ENCODE measurements around the gene C1QTNF8. TPM values are rescaled to one million over a fixed set of nuclear protein-coding genes. Genes with fewer than 3 reads are reported as not detected.
A peak's percentile ranks its signal among the peaks of the same experiment; 100 is the strongest.

The C1QTNF8 gene
- total RNA-seq, 1 donor from 2014 or later = not detected

DNA sequence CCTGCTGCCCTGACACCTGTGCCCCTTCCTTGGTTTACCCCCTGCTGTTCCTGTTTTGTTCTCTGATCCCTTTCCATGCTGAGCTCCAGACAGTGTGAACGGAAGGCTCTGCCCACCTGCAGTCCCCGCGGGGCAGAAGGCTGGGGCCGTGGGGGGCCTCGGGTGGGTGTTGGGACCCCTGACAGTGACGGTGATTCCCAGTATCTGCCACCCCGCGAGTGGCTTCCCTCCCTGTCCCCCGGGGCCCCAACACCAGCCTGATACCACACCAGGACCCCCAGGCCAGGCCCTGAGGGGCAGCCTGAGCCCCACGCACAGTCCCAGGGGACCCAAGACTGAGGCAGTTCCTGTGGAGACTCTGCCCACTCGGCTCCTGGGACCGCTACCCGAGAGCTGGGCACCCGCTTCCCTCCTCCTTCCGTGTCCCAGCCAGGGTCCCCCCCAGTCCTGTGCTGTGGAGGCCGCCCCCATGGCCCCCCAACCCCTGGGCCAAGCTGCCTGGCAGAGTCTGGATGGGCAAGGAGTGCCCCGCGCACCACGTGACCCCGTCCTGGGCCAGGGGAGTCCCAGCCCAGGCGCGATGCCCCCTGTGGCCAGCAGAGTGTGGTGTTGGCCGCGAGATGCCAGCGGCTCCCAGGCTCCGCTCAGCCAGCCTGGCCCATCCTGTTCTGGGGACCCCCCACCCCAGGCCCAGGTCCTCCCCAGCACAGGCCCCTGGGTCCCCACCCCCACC lies 10.0 kb upstream of the C1QTNF8 start:
- Mint-ChIP-seq H3K27ac (no peak overlapping the region), H3K36me3 (ENCODE audit: low read depth) (no peaks in the 10 kb centered on the region), H3K9me3 (no peaks in the 10 kb centered on the region), H3K4me1 (no peaks in the 10 kb centered on the region), H3K27me3 (peaks cover 15% of the 10 kb centered on the region), H3K4me3 (no peak overlapping the region)
- no peak for DNase-seq
- intact Hi-C loops (cut with micrococcal nuclease) = no loop called here
- ChIA-PET POLR2A (no interaction called here), CTCF (no interaction called here)
- peak; percentile 56 for ATAC-seq (ENCODE audit: low read depth)
- TF ChIP-seq, protein P1, sequence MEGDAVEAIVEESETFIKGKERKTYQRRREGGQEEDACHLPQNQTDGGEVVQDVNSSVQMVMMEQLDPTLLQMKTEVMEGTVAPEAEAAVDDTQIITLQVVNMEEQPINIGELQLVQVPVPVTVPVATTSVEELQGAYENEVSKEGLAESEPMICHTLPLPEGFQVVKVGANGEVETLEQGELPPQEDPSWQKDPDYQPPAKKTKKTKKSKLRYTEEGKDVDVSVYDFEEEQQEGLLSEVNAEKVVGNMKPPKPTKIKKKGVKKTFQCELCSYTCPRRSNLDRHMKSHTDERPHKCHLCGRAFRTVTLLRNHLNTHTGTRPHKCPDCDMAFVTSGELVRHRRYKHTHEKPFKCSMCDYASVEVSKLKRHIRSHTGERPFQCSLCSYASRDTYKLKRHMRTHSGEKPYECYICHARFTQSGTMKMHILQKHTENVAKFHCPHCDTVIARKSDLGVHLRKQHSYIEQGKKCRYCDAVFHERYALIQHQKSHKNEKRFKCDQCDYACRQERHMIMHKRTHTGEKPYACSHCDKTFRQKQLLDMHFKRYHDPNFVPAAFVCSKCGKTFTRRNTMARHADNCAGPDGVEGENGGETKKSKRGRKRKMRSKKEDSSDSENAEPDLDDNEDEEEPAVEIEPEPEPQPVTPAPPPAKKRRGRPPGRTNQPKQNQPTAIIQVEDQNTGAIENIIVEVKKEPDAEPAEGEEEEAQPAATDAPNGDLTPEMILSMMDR (IDR thresholded peaks at IDR 0.05) = no peak

DNA sequence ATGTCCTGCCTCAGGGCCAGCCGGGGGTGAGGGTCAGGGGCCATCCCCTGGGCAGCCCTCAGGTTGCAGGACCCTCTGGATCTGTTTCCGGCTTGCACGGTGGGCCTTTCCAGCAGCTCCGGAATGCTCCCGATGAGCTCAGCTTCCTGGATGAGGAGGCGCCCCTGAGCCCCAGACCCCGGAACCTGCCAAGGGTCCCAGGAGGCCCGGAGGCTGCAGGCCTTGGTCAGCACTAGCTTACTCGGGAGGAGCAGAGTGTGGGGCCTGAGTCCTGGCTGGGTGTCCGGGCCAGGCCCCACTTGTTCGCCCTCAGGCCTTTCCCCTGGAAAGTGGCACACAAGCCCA lies 7.6 kb upstream of the C1QTNF8 start:
- Mint-ChIP-seq H3K9me3 (no peaks in the 10 kb centered on the region), H3K36me3 (ENCODE audit: low read depth) (no peaks in the 10 kb centered on the region), H3K4me1 (no peaks in the 10 kb centered on the region), H3K4me3 (no peak overlapping the region), H3K27ac (no peak overlapping the region), H3K27me3 (peaks cover 11% of the 10 kb centered on the region)
- ATAC-seq (ENCODE audit: low read depth) (no peak), DNase-seq (no peak)
- POLR2A ChIA-PET = interaction anchor here (0.6 kb wide), 1 partner anchor 295 kb away, joined by 3 read pairs; no protein-coding TSS in a partner anchor
- intact Hi-C loops (cut with micrococcal nuclease) = loop anchor here (1.0 kb wide), 1 partner anchor 392 kb away; no protein-coding TSS in a partner anchor
- TF ChIP-seq, protein P1 (IDR thresholded peaks at IDR 0.05) = no peak
- CTCF ChIA-PET = interaction anchor here (1.0 kb wide), 1 partner anchor 197 kb away, joined by 4 read pairs; no protein-coding TSS in a partner anchor

DNA sequence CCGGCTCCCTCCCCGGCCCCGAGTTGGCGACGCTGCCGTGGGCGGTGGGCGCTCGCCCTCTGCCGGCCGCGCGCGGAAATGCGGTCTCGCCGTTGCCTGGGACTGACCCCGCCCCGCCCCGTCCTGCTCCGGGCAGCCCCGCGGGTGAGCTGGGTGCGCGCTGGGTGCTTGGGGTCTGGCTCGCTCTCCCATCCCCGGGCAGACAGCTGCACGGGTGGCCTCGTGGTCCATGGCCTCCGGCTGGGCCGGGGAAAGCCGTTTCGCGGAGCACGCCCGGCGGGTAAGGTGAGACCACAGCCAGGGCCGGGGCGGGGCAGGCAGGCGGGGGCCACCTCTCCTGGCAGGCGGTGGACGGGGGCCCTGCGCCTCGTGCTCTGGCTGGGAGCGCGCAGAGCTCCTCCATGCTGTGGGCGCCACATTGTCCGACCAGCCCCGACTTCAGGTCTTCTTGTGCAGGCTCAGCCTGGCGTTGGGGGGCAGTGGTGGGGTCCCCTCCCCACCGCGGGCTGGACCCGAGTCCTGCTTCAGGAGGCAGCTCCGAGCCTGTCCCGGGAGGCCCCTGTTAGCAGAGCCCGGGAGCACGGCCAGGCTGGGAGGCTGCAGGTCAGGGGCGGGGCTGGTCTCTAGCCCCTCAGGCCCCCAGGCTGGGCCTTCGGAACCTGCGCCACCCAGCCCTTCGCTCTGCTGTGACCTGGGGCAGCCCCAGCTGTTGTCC lies 7.0 kb upstream of the C1QTNF8 start:
- Mint-ChIP-seq H3K9me3 (no peaks in the 10 kb centered on the region), H3K36me3 (ENCODE audit: low read depth) (no peaks in the 10 kb centered on the region), H3K27ac (no peak overlapping the region), H3K4me1 (no peaks in the 10 kb centered on the region), H3K4me3 (no peak overlapping the region), H3K27me3 (peaks cover 9% of the 10 kb centered on the region)
- ChIA-PET POLR2A (interaction anchor here (0.6 kb wide), 1 partner anchor 294 kb away, joined by 3 read pairs; no protein-coding TSS in a partner anchor), CTCF (interaction anchor here (1.0 to 3.0 kb wide), 2 partner anchors 198 to 390 kb away, joined by 4 to 13 read pairs; no protein-coding TSS in a partner anchor)
- TF ChIP-seq, protein P1 (IDR thresholded peaks at IDR 0.05) = no peak
- DNase-seq (peak; percentile 77), ATAC-seq (ENCODE audit: low read depth) (peak; percentile 91)
- intact Hi-C loops (cut with micrococcal nuclease) = loop anchor here (1.0 kb wide), 2 partner anchors 290 to 392 kb away; no protein-coding TSS in a partner anchor

DNA sequence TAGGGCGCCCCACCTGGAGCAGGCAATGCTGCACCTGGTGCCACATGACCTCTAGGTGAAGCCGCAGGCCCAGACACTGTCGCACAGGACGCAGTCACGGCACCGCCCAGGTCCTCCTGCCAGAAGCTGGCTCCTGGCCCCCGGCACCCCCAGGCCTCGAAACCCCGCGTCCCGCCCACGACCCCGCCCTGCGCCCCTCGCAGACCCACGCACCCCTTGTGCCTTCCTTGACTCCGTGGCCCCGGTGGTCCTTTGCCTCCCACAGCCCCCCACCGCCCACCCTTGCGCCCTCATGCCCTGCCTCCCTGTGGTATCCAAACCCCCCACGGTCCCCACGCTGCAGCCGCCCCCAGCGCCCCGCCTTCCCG lies 6.3 kb upstream of the C1QTNF8 start:
- DNase-seq (no peak), ATAC-seq (ENCODE audit: low read depth) (no peak)
- Mint-ChIP-seq H3K4me1 (no peaks in the 10 kb centered on the region), H3K27me3 (peaks cover 9% of the 10 kb centered on the region), H3K4me3 (no peak overlapping the region), H3K9me3 (no peaks in the 10 kb centered on the region), H3K36me3 (ENCODE audit: low read depth) (no peaks in the 10 kb centered on the region), H3K27ac (no peak overlapping the region)
- ChIA-PET POLR2A (no interaction called here), CTCF (interaction anchor here (3.0 kb wide), 1 partner anchor 390 kb away, joined by 13 read pairs; no protein-coding TSS in a partner anchor)
- intact Hi-C loops (cut with micrococcal nuclease) = loop anchor here (1.0 kb wide), 1 partner anchor 289 kb away; no protein-coding TSS in a partner anchor
- TF ChIP-seq, protein P1 (IDR thresholded peaks at IDR 0.05) = no peak

All from activated B cell treated with CpG ODN at 0.5 μM for 24 hours (primary cell).